SK-N-MC (cell line): ENCODE results near the gene C19orf44.
"Not testable (repeated sequence)": the region's sequence is repeated elsewhere in the genome, so short reads cannot be mapped to it uniquely, and the experiment has no call there.

Experiments
- EZH2 ChIP-seq: fragments of 200-600 bp; sonication (generic); IDR thresholded peaks from one replicate; pipeline ENCODE4 v1.6.1; 2017; ENCODE audit warnings: antibody characterized with exemption
- FOXP2 ChIP-seq: optimal IDR thresholded peaks from 2 replicates; pipeline ENCODE3; 2011; ENCODE audit warnings: mild to moderate bottlenecking, moderate library complexity; ENCODE audit not compliant: insufficient read depth; ENCODE audit errors: extremely low read length, control extremely low read depth
- POLR2AphosphoS5 ChIP-seq: IDR thresholded peaks from 2 replicates; pipeline ENCODE4 v1.6.1; 2012; ENCODE audit warnings: mild to moderate bottlenecking, low read depth, low read length, borderline replicate concordance

DNA sequence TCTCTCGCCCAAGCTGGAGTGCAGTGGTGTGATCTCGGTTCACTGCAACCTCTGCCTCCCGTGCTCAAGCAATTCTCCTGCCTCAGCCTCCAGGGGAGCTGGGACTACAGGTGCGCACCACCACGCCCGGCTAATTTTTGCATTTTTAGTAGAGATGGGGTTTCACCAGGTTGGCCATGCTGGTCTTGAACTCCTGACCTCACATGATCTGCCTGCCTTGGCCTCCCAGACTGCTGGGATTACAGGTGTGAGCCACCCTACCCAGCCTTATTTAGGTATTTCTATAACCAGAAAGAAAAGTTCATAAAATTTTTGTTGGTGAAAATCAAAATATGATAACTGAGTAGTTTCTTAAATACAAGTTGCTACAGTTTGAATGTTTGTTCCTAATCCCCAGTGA is 47.5 kb downstream of the C19orf44 start:
- TF ChIP-seq POLR2AphosphoS5, EZH2, FOXP2: not testable (repeated sequence)
